ENCODE results near the gene IRX4.

The IRX4 gene

DNA sequence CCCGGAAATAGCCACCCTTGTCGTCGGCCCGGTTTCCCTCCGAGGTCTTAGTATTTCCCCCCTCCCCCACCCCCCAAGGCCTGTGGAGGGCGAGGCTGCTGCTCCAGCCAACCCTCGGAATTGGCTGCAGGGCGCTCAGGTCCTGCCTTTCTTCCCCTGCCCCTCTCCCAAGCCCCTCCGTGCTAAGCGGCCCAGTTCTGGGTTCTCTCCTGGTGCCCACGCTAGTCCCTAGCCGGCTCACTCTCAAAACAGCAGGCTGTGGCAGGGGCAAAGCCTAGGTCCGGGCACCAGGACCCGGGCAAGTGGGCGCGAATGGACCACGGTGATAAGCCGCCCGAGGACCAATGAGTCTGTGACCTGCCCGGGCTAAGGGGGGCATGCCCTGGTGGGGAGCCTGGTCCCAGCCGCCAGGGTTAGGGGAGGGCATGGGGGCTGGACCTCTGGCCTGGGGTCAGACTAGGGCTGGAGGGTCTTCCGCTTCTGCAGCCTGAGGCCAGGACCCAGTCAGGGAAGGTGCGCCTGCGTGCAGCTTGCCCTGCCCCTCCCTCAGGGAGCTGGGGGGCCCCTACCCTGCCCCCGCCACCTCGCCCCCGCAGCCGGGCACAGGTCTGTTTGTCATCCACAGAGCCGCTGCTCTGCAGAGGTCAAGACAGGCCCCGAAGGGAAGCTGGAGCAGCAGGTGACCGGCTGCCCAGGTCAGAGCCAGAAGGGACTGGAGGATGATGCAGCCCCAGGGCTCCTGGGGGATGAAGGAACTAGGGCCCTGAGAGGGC, 5.0 kb upstream of the IRX4 start:
- TF ChIP-seq, protein P1, sequence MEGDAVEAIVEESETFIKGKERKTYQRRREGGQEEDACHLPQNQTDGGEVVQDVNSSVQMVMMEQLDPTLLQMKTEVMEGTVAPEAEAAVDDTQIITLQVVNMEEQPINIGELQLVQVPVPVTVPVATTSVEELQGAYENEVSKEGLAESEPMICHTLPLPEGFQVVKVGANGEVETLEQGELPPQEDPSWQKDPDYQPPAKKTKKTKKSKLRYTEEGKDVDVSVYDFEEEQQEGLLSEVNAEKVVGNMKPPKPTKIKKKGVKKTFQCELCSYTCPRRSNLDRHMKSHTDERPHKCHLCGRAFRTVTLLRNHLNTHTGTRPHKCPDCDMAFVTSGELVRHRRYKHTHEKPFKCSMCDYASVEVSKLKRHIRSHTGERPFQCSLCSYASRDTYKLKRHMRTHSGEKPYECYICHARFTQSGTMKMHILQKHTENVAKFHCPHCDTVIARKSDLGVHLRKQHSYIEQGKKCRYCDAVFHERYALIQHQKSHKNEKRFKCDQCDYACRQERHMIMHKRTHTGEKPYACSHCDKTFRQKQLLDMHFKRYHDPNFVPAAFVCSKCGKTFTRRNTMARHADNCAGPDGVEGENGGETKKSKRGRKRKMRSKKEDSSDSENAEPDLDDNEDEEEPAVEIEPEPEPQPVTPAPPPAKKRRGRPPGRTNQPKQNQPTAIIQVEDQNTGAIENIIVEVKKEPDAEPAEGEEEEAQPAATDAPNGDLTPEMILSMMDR (IDR thresholded peaks at IDR 0.05; ENCODE audit: insufficient read depth, low read depth, low read length, missing control alignments): no peak
- no peak for DNase-seq (ENCODE audit: low read depth)
- H3K4me3 ChIP-seq (ENCODE audit: low read depth, low read length): no peak overlapping the region

DNA sequence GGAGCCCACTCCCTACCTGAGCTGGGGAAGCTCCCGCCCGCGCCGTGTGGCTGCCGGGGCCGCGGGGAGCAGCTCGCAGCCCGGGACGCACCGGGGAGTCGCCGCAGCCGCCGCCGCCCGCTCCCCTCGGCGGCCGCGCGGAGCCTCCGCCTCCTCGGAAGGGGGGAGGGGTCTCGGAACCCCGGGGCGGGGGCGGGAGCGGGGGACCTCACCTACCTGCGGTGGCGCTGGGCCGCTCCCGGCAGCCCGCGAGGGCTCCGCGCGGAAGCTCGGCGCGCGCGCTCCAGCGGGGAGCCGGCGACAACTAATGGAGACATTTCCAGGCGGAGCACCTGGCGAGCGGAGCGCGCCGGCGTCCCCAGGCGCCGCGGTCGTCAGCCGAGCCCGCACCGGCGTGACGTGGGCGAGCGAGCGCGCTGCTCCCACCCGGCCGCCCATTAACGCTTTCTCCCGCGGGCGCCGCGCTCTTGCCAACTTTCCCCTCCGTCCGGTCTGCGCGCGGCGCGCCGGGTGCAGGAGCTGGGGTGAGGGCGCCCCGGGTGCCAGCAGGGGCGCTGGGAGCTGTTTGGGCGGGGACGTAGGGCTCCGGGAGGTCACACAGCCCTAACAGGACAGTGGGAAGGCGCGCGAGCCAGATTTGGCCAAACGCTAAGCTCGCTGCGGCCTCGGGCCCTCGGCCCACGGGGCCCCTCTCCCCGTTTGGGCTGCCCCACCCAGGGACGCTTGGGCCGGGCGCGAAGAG, 4.3 kb upstream of the IRX4 start:
- TF ChIP-seq, protein P1 (IDR thresholded peaks at IDR 0.05; ENCODE audit: insufficient read depth, low read depth, low read length, missing control alignments): no peak
- DNase-seq (ENCODE audit: low read depth): no peak
- no peak overlapping the region for H3K4me3 ChIP-seq (ENCODE audit: low read depth, low read length)

DNA sequence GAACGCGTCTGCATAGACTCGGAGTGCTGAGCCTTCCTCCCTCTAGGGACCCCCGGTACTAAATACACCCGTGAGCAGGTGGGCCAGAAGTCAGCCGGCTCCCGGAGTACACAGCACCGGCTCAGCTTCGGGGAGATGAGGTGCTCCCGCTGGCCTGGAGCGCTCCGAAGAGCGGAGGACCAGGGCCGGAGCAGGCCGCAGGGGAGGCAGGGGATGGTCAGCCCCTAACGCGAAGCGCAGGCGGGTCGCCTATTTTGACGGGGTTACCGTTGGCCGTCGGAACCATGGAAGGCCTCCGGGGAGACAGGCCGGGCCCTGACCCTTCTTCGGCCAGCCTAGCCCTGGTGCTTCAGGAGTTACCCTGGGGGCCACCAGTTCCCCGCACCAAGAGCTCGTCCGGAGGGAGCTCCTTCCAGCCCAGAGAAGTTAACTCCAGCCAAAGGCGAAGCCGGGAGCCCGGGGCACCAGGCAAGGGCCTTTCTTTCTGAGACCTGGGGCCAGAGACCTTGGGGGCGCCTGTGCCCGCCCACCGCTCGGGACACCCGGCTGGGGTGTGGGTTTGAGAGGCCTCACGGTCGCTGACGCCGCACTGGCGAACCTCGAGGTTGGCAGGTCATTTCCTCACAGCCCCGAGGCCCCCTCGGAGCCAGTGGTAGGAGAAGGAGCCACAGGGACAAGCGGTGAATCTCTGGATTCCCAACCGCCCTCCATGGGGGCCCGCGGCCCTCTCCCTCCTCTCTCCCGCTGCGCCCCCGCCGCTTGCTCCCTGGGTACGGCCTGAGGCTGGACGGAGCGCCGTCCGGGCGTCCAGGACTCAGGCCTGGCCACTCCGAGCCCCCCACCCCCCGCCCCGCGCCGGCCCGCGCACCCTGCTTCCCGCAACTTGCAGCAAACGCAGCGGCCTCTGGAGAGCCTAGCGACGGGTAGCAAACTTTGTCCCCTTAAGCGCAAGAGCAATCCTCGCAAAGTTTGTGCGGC, 3.4 kb upstream of the IRX4 start:
- H3K4me3 ChIP-seq (ENCODE audit: low read depth, low read length): no peak overlapping the region
- TF ChIP-seq, protein P1 (IDR thresholded peaks at IDR 0.05; ENCODE audit: insufficient read depth, low read depth, low read length, missing control alignments): no peak
- DNase-seq (ENCODE audit: low read depth): no peak

DNA sequence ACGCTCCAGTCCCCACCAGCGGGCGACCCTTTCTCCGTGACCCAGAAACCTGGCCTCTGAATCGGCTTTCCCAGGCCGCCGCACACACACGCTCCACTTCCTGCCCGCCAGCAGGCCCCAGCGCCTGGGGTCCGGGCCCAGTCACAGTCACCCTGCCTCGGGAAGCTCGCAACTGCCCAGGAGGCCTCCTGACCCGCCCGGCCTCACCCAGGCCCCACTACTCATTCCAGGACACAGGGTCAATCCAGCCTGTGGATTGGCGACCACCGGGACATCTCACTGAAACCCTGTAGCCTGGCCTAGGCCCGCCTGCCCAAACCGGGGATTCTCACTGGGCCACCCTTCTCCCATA, 2.7 kb upstream of the IRX4 start:
- TF ChIP-seq, protein P1 (IDR thresholded peaks at IDR 0.05; ENCODE audit: insufficient read depth, low read depth, low read length, missing control alignments): no peak
- H3K4me3 ChIP-seq (ENCODE audit: low read depth, low read length): no peak overlapping the region

DNA sequence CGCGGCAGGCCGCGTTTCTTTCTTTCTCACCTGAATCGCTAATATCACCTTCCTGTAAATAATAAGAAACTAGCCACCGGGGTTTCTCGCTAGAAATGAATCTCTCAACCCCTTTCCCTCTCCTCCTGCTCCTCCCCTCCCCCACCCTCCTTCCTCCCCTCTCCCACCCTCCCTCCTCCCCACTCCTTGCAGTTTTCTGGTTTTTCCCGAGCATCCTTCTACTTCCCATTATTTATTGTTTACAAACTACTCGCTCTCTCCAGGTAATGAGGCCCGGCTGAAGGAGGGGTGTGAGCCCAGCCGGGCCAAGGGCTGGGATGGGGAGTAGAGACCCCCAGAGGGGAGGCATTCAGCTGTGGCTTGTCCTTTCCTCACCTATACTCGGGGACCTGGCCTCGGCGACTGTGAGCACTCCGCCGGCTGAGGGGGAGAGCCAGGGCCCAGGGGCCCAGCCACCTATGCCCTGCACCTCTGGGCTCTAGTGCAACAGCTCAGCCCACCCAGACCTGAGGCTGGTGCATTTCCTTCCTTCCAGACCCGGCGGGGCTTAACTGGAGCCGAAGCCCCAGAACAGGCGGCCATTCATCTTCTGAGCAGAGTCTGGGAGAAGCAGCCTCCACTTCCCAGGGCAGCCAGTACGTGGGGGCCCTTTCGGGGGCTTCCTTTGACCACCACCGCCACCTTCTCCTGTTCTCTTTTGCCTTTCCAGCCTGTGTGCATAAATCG, 2.1 kb upstream of the IRX4 start:
- DNase-seq (ENCODE audit: low read depth): no peak
- TF ChIP-seq, protein P1 (IDR thresholded peaks at IDR 0.05; ENCODE audit: insufficient read depth, low read depth, low read length, missing control alignments): no peak
- H3K4me3 ChIP-seq (ENCODE audit: low read depth, low read length): no peak overlapping the region

More for the DNA sequence above, 2.7 kb upstream of the IRX4 start:
- DNase-seq (ENCODE audit: low read depth): no peak
